Activated CD4-positive, alpha-beta T cell treated with anti-CD3 and anti-CD28 coated beads, Interleukin-2, amount 50 U/mL, for 16 hours (primary cell): Measurements from ENCODE around the gene CNOT2.
A peak's percentile ranks its signal among the peaks of the same experiment; 100 is the strongest.

ENCODE experiments used
- DNase-seq: peaks from one replicate; pipeline ENCODE4 v3.0.0-alpha.2; 2020

The CNOT2 gene

DNA sequence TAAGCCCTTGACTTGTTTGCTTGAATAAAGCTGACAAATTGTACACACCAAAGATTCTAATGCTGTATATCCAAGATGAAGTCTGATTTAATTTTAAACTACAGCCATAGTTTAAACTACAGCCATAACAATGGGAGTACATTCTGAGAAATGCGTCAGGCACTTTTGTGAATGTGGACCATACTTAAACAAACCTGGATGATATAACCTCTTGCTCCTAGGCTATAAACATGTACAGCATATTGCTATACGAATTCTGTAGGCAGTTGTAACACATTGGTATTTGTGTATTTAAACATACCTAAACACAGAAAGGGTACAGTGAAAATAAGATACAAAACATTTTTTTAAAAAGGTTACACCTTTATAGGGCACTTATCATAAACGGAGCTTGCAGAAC, 63.4 kb downstream of the CNOT2 start:
- DNase-seq: no peak

DNA sequence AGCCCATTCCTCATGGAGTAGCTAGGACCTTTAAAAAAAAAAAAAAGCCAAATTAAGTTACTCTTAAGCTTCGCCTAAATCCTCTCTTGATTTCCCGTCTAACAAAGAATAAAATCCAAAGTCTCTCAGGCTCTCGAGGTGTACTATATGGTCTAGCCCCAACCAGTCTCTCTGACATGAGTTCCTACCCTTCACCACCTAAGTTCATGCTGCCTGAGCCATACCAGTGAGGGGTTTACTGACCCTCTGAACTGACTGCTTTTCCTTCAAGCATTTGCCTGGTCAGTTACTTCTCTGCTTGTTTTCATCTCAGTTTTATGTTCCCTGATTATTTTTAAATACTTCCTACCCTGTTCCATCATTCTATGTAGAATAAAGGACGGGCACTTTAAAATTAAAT, 64.6 kb downstream of the CNOT2 start:
- no peak for DNase-seq

DNA sequence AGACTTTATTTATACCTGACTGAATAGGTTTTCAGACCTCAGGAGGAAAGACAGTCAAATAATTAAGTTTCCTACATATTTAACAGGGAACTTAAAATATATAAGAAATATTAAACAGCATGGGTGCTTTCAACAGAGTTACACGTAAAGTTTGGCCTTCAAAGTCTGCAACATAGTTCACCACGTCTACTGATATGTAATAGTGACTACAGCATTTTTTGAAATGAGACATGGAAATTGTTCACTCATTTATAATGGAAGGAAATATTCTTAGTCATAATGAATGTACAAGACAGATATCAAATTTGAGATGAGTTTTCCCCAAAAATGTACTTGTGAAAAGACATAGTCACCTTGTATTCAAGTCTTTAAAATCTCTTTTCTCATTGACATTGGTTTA, 66.1 kb downstream of the CNOT2 start:
- no peak for DNase-seq

DNA sequence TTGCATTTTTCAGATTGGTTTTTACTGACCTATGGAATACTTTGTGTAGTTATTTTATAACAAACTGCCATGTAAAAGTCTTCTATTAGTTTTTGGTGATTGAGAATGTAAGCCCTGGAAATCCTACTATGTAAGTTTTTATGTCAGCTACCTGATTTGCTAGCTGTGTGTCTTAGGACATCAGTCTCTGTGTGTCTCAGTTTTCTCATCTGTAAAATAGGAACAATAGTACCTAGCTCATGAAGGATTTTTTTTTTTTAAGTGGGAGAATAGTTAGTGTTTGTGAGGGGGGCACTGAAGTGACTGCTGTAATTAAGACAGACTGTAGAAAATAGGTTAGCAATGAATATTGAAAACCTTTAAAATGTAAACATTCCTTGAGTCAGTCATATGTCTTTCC, 70.9 kb downstream of the CNOT2 start:
- DNase-seq: no peak

DNA sequence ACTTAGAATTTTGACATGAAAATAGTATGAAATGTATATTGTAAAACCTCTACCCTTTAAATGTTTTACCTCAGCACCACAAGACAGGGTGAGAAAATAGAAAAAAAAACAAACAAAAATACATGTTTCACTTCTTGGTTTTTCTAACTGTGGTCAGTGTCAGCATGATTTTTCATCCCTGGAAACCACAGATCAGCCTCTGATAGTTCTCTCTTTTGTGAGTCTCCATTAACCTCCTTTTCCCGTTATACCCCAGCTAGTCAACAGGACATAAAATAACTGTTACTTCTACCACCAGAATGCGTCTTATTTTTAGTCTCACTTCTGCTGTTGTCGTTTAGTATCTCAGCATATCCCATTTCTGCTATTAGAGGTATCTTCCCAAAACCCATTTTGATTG, 74.5 kb downstream of the CNOT2 start:
- peak; percentile 54 for DNase-seq

DNA sequence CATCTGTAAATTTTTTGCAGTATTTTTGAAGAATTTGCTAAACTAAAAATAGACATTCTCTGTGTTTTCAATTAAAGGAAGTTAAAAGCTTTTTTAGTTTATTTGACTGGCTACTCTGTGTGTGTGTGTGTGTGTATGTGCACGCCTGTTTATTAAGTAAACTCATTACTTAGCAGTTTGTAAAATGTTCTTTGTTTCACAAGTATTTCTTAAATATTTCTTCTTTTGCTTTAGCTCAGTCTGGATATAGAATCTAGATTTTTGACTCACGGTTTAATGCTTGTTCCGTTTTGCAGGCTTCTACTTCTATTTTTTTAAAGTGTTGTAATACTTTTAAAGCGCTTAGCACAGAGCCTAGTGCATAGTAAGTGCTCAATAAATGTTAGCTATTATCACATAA, 76.4 kb downstream of the CNOT2 start:
- no peak for DNase-seq

DNA sequence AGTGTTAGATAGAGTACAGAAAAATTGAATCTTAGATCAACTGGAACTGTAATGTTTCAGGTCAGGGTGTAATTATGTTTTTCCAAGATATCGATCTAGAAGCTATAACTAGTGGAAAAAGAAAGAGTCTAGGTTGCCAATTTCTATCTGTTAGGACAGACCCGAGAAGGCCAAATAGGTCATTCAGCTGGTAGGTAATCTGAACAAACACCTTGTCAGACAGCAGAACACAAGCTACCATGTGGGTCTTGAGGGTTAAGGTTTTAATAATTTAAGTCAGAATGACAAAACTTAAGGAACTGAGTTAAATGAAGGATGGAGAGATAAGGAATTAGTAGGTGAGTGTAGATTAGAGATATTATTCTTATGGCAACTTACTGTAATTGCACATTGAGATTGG, 78.0 kb downstream of the CNOT2 start:
- DNase-seq: no peak

DNA sequence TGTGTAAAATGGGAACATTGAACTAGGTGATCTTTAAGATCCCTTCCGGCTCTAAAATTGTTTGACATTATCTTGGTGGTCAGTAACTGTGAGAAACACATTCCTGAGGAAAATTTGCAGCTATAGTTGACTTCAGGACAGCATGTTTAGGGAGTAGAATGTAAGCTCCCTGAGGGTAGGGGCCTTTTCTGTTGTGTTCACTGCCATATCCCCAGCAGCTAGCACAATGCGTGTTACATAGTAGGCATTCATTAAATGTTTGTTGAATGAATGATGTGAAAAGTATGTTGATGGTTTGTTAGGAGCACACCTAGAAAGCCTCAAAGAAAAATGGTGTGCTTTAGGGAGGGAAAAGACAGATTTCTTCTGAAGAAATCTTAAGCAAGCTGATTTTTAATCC, 84.3 kb downstream of the CNOT2 start:
- DNase-seq: no peak

DNA sequence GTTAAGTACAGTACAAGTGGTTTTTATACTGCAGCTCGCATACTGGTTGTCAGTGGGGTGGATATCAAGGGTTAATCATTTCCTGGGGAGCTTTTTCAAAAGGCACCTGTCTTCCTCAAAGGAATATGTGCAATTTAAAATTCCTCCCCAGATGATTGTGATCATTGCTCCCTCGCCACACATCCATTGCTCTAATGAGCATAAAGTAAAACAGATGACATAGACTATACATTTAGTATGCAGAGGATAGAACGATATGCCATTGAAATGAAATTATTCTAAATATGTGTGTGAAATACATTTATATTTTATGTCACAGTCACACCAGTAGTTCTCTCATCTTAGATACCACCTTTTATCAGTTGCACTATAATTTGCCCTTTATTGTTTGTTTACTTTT, 86.5 kb downstream of the CNOT2 start:
- no peak for DNase-seq

DNA sequence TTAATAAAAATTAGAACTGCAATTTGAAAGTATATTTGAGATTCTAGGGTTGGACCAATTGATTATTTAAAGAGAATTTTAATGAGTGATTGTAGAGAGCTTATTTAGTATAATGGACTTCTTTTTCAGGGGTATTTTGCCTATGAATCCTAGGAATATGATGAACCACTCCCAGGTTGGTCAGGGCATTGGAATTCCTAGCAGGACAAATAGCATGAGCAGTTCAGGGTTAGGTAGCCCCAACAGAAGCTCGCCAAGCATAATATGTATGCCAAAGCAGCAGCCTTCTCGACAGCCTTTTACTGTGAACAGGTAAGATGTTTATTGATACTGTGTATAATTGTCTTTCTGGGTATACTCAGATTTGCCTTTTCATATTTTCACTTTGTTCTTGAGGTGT, 86.9 kb downstream of the CNOT2 start:
- DNase-seq: no peak

DNA sequence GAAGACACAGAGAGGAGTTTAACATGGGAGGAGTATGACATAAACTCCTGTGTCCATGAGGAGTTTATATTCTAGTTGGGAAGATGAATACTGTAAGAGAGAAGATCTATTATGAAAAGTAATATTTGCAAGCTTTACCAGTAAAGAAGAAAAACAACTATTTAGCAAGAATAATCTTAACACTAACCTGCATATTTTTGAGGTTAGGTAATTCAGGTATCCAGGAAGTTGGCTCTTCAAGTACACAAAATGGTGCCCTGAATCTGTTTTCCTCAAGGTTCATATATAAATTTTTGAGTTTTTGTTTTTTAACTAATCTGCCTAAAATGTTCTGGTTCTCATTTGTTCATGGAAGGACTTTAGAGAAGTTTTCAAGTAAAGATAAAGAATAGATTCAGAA, 89.0 kb downstream of the CNOT2 start:
- DNase-seq: no peak

DNA sequence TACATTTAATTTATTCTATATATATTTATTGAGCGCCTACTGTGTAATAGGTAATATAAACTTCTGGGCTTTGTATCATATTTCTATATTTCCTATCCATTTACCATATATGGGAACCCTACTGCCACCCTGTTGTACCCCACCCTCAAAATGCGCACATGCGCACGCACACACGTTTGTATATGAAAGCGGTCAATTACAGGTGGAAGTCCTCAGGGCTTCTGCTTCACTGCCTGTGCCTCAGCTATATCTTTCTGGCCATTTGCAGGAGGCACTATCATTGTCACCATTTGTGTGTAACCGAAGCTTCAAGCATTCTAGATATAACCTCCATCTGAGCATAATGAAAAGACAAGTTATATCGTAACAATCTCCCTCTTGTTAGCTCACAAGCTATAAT, 91.5 kb downstream of the CNOT2 start:
- no peak for DNase-seq

DNA sequence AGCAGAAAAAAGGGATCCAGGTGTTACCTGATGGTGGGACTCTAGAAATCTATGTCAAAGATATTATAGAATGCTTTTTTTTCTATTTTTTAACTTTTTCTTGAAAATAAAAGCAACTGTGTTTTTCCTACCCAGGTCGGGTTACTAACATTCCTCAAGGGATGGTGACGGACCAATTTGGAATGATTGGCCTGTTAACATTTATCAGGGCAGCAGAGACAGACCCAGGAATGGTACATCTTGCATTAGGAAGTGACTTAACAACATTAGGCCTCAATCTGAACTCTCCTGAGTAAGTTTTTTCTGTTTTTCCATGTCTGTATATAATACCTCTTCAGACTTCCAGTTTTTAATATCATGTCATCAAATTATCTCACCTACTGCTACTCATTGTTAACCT, 95.3 kb downstream of the CNOT2 start:
- DNase-seq: no peak

DNA sequence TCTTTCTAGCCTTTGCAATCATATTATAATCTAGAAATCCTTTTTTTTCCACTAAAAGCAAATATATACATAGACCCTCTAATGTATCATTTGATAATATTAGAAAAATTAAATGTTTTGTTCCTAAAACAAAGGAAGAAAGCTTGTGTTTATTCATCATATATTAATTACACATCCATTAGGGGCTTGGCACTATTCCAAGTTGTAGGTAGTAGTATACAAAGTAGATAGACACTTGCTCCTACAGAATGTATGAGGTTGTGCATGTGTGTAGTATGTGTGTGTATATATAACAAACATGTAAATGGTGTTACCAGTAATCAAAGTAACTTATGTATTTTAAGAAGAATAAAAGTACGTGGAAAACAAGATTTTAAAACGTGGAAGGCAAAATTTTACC, 107.8 kb downstream of the CNOT2 start:
- no peak for DNase-seq

DNA sequence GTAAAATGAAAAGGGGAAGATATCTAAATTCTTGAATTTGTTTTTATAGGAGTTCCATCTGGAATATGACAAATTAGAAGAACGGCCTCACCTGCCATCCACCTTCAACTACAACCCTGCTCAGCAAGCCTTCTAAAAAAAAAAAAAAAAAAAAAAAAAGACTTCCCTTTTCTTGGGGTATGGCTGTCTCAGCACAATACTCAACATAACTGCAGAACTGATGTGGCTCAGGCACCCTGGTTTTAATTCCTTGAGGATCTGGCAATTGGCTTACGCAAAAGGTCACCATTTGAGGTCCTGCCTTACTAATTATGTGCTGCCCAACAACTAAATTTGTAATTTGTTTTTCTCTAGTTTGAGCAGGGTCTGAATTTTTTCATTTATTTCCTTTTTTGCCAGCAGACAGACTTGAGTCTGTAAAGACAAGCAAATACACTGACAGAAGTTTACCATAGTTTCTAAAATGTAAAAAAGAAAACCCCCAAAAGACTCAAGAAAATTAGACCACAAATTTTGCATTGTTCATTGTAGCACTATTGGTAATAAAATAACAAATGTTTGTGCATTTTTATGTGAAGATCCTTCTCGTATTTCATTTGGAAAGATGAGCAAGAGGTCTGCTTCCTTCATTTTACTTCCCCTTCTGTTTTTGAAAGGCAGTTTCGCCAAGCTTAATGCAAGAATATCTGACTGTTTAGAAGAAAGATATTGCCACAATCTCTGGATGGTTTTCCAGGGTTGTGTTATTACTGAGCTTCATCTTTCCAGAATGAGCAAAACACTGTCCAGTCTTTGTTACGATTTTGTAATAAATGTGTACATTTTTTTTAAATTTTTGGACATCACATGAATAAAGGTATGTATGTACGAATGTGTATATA, 110.8 kb downstream of the CNOT2 start:
- DNase-seq: no peak

DNA sequence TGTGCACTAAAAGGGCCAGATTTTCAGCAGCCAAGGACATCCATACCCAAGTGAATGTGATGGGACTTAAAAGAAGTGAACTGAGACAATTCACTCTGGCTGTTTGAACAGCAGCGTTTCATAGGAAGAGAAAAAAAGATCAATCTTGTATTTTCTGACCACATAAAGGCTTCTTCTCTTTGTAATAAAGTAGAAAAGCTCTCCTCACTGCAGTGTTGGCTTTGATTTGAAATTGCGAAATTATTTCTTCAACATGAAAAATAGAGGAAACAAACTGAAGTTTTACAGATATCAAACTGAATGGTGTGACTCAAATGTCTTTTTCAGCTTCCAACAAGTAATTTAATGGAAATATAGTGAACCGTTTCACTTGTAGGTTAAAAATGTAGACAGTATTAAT, 111.6 kb downstream of the CNOT2 start:
- no peak for DNase-seq

DNA sequence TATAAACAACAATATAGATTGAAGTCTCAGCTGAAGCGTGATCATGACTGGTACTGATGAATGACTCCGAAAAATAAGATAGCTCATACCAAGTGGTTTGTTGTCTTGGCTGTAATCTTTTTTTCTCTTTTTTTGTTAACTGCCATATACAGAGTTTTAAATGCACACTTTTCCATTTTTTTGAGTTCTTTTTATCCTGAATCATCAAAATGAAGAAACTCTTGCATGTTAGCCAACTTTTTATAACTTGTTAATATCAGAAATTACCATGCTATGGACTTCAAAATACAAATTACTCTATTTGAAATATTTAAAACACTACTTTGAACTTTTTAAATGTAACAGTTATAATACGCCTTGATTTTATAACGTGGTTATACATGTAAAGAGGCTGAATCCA, 112.7 kb downstream of the CNOT2 start:
- DNase-seq: no peak

DNA sequence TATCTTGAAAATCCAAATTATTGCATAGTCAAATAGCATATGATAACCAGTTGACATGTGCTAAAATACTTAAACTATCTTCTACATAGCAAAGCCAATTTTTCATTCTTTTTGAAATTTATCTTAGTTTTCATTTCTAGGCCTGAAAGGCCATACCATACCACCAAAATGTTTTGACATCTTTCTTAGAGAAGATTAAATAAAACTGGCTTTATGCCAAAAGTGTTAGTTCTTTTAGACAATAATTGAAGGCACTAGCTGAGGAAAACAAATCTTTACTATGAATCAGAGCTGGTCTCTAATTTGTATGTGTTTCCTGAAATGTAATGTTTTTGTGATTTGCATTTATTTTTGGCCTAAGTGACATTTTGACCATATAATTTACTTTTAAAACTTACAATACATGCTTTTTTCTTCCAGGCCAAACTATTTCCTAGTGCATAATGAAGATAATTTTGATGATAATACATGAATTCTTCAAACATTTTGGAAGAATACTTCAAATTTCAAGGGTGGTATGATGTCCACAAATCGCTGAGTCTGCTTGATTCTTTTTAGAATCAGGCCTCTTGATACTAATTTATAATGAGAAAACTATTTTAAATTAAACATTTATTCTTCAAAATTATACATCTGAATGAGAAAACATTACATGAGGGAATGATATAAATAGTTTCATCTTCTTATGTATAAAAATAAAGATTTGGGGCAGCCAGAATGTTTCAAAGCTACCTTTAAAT, 116.4 kb downstream of the CNOT2 start:
- no peak for DNase-seq

DNA sequence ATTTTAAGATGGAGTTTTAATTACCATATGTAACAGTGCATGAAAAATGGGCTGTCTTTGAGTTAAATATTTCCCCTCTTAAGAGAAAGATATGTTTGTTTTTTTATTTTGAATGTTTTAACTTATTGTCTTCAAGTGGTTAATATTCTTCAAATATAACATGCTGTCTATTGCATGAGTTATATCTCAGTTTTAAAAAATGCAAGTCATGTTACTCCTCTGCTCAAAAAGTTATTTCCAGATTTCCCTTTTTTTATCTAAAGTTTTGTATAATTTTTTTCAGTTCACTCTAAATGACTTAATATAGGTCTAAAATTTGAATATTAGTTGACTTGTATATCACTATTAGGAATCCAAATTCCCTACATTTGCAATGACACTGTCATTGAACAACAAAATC, 117.0 kb downstream of the CNOT2 start:
- DNase-seq: no peak

DNA sequence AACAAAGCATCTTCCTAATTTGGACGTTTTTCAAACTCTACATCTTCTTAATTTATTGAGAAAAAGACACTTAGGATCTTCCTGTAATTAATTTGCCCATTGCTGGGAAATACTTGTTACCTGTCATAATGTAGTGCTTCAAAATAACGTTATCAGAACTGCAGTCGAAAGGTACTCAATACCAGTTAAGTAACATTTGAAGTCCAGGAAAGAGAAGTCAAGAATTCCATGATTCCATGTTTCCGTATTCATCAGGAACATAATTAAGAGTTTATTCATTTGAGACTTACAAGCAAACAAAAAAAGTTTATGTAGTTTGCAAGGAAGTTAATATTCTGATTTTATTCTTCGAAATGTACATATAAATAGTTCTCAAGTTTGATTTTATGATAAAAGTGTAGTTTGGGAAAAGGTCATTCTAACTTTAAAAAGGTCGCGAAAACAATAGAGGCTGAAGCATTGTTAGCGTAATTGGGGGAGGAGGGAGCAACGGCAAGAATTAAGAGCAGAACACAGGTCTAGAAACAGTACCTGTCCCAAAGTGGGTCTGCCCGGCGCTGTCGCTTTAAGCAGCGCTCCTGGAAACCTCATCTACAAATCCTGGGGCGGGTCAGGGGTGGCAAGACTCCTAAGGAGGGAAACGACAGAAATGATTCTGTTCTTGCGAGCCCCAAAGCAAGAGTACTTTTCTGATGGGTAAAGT, 121.6 kb downstream of the CNOT2 start:
- DNase-seq: no peak

DNA sequence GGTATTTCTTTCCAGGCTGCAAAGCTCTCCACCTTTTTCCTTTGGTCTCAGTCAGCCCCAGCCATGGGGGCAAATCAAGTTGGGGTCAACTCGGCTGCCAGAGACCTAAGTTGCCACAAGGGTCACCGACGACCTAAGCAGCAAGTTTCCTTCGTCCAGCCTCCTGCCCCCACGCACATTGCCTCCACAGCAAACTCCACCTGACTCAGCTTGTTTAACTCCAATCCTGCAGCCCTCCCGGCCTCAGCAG, 122.1 kb downstream of the CNOT2 start:
- no peak for DNase-seq

DNA sequence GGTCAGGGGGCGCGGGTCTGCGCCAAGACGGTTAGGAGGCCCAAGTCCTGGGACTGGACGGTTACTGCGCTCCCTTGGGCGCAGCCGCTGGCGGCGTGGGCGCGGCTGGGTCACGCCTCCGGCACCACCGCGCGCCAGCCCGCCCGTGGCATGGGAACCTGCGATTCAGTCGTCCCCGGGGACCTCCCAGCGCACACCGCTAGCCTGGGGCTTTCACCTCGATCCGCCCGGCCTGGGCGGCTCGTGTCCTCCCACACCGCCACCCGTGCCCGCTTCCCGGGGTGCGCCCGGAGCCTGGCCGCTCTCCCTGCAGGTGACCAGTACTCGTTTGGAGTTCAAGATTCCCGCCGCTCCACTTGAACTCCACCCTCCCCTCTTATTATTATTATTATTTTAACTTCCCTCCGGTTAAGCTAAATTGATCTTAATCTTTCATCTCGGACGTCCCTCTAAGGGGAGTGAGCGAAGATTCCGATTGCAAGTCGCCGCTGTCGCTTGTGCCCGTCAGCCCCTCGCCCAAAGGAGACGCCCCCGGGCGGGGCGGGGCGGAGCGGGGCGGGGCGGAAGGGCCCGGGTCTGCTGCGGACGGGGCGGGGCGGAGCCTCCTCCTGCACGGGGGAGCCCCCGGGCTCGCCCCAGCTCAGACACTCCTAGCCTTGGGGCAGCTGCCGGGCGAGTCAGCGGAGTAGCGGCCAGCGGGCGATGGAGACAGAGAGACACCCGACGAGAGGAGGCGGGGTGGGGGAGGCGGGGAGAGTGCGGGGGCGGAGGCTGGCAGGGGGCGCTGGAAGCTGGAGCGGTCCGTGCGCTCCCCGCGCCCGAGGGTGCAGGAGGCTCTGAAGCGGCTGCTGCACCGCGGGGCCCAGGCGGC, 122.7 kb downstream of the CNOT2 start, which contains the start of gene KCNMB4:
Gene KCNMB4, plus strand, starts transcription at position 643 of the 871 bp plus-strand sequence. CDS start 445 bp downstream, outside the sequence.
- DNase-seq: peak; percentile 57
